Neutrophil (primary cell): Measurements from ENCODE around the gene NELL1.

Source experiments
- H3K27ac ChIP-seq: fragments of 200-600 bp; sonication (generic); 2 replicates; pipeline ENCODE4 v1.5.1; 2016; ENCODE audit warnings: mild to moderate bottlenecking, moderate library complexity
- H3K27me3 ChIP-seq: fragments of 200-600 bp; sonication (generic); 2 replicates; pipeline ENCODE4 v1.6.0; 2016; ENCODE audit warnings: mild to moderate bottlenecking
- H3K36me3 ChIP-seq: fragments of 200-600 bp; sonication (generic); 2 replicates; pipeline ENCODE4 v1.5.1; 2017
- H3K4me1 ChIP-seq, 2 experiments: fragments of 200-600 bp in 1 of 2; sonication (generic) in 1 of 2; 1 replicate in 1 of 2; 2 replicates in 1 of 2; pipeline versions ENCODE4 v1.5.1 to v1.6.1; 2013 to 2016; ENCODE audit warnings: low read depth in 1 of 2, low read length in 1 of 2, mild to moderate bottlenecking in 1 of 2, moderate library complexity in 1 of 2; ENCODE audit not compliant: control insufficient read depth in 1 of 2, insufficient read depth in 1 of 2
- H3K4me3 ChIP-seq, 2 experiments: fragments of 200-600 bp in 1 of 2; sonication (generic) in 1 of 2; 1 replicate in 1 of 2; 2 replicates in 1 of 2; pipeline ENCODE4 v1.5.1; 2013 to 2016; ENCODE audit warnings: low read depth in 1 of 2, low read length in 1 of 2, mild to moderate bottlenecking in 1 of 2, moderate library complexity in 1 of 2
- H3K9me3 ChIP-seq: fragments of 200-600 bp; sonication (generic); 2 replicates; pipeline ENCODE4 v1.5.1; 2016
- CTCF ChIP-seq: fragments of 200-600 bp; sonication (generic); IDR thresholded peaks from 2 replicates; pipeline ENCODE4 v1.5.1; 2016; ENCODE audit warnings: antibody characterized with exemption

Gene NELL1

GRCh38 chr11:20627026-20627425, 42.4 kb upstream of the NELL1 start:
- no peaks in the 10 kb centered on the region for H3K4me1 ChIP-seq
- no peaks in the 10 kb centered on the region for H3K9me3 ChIP-seq
- H3K27ac ChIP-seq = no peak overlapping the region
- H3K36me3 ChIP-seq = no peaks in the 10 kb centered on the region
- no peaks in the 10 kb centered on the region for H3K27me3 ChIP-seq
- H3K4me3 ChIP-seq = no peak overlapping the region
- no peak for TF ChIP-seq CTCF

- no peak for TF ChIP-seq CTCF
- Histone ChIP-seq H3K27me3 (no peaks in the 10 kb centered on the region), H3K27ac (no peak overlapping the region), H3K4me1 (no peaks in the 10 kb centered on the region), H3K36me3 (no peaks in the 10 kb centered on the region), H3K4me3 (no peak overlapping the region), H3K9me3 (no peaks in the 10 kb centered on the region)
Observed at GRCh38 chr11:20627701-20628100, 41.7 kb upstream of the NELL1 start.

GRCh38 chr11:20631519-20632168, 37.7 kb upstream of the NELL1 start:
- Histone ChIP-seq H3K36me3 (no peaks in the 10 kb centered on the region), H3K4me3 (no peak overlapping the region), H3K4me1 (no peaks in the 10 kb centered on the region), H3K9me3 (no peaks in the 10 kb centered on the region), H3K27ac (no peak overlapping the region), H3K27me3 (peaks cover 11% of the 10 kb centered on the region)
- no peak for TF ChIP-seq CTCF

- H3K4me1 ChIP-seq = no peaks in the 10 kb centered on the region
- no peaks in the 10 kb centered on the region for H3K9me3 ChIP-seq
- H3K27ac ChIP-seq = no peak overlapping the region
- no peak for TF ChIP-seq CTCF
- no peak overlapping the region for H3K4me3 ChIP-seq
- peaks cover 13% of the 10 kb centered on the region for H3K27me3 ChIP-seq
- H3K36me3 ChIP-seq = no peaks in the 10 kb centered on the region
Observed at GRCh38 chr11:20632169-20632532, 37.2 kb upstream of the NELL1 start.

- Histone ChIP-seq H3K27me3 (peaks cover 21% of the 10 kb centered on the region), H3K27ac (no peak overlapping the region), H3K4me3 (no peak overlapping the region), H3K36me3 (no peaks in the 10 kb centered on the region), H3K4me1 (no peaks in the 10 kb centered on the region), H3K9me3 (no peaks in the 10 kb centered on the region)
- TF ChIP-seq CTCF = no peak
Observed at GRCh38 chr11:20634044-20634443, 35.3 kb upstream of the NELL1 start.

- no peak for TF ChIP-seq CTCF
- H3K4me1 ChIP-seq = no peaks in the 10 kb centered on the region
- no peaks in the 10 kb centered on the region for H3K9me3 ChIP-seq
- H3K4me3 ChIP-seq = no peak overlapping the region
- H3K27me3 ChIP-seq = peaks cover 24% of the 10 kb centered on the region
- no peak overlapping the region for H3K27ac ChIP-seq
- no peaks in the 10 kb centered on the region for H3K36me3 ChIP-seq
Observed at GRCh38 chr11:20634781-20635180, 34.6 kb upstream of the NELL1 start.
